GM21576 (cell line): ENCODE data around the gene PML.
"Not testable (repeated sequence)": the region's sequence is repeated elsewhere in the genome, so short reads cannot be mapped to it uniquely, and the experiment has no call there.

Source experiments
- ATAC-seq: cut with Tn5 transposase; IDR thresholded peaks from one replicate; pipeline ENCODE4 v1.9.1; 2021; ENCODE audit warnings: mild to moderate bottlenecking, moderate library complexity; ENCODE audit not compliant: unreplicated experiment

The PML gene

DNA sequence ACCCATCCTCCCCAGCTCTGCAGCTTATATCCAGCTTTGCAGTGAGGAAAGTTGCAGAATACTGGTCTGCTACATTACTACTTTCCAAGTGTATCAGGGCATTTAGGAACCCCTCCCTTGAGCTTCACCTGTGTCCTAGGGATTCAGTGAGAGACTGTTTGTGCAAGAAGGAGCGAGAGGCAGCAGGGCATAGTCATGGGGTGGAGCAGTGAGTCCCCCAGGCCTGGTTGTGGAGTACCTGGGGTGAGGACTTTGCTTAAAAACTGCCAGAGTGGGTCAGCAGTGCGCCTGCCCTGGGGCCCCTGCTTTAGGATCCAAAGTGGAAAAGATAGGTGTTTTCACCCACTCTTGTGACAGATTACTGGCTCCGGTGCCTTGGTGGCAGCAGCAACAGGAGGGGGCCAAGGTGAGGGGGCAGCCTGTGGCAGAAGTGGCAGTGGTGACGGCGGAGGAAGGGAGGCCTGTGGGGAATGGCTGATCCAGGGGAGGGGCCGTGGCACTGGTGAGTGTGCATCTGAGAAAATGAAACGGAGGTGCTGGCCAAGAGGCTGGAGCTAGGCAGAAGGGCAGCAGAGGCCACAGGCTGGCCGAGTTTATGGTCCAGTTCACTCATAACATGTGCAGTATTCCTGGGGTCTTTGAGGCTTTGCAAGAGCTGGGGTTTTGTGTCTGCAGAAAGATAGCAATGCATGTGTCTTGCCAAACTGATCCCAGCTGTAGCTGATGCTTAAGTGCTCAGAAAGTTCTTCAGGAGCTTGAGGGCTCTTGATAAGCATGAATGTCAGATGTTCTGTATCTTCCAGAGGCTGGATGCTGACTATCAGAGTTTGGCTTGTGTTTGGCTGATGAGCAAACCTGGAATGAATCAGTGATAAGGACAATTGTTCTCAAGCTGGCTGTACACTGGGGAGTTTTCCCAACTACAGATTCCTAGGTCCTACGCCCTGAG is 44.5 kb downstream of the PML start:
- no peak for ATAC-seq

GRCh38 chr15:74039656-74040010 is 45.1 kb downstream of the PML start:
- no peak for ATAC-seq

GRCh38 chr15:74040109-74040850 is 45.8 kb downstream of the PML start:
- ATAC-seq, result no peak

DNA sequence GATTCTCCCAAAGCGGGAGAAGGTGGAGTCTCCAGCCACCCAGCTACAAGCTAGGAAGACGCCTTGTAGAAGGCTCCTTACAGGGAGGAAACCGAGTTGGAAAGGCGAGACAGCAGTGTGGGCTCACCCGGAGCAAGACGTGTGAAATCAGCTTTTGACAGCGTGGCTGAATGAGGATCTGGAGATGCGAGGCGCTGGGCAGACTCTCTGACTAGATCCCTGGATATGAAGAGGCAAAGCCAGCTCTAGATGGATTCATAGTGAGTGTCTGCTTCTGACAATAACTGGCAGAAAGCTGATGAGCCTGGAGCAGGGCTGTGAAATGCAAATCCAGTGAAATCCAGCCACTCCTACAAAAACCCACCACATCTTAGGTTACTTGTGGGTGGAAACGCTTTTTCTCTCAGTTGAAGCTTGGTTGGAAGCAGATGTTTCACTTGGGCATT is 46.8 kb downstream of the PML start:
- ATAC-seq, result no peak

GRCh38 chr15:74041777-74042435 is 47.4 kb downstream of the PML start:
- ATAC-seq, result no peak

DNA sequence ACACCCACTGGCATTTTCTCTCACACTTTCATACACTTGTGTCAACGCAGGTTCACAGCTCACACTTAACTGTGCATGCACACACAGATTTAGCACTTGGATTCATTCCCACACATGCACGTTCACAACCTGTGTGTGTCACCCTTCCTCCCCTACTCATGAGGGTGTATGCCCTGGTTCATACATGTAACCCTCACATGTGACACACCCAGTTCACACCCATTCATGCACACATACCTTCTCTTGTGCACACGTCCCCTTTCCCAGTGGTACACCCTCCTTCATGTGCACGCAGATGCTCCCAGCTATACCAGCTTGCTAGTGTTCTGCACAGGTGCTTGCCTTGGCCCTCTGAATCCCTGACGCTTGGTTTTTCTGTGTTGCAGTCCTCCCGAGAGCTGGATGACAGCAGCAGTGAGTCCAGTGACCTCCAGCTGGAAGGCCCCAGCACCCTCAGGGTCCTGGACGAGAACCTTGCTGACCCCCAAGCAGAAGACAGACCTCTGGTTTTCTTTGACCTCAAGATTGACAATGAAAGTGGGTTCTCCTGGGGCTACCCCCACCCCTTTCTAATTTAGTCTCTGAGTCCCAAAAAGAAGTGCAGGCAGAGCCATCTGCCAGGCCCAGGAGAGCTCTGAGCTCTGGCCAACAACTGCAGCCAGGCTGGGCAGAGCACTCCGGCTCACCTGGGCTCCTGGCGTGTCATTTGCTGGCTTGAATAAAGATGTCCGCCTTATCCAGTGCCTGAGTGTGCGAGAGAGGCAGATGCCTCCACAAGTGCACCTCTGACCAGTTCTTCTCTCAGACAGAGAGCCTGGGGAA is 48.3 kb downstream of the PML start:
- ATAC-seq, result no peak

GRCh38 chr15:74043425-74044266 is 49.1 kb downstream of the PML start:
- ATAC-seq, result no peak

DNA sequence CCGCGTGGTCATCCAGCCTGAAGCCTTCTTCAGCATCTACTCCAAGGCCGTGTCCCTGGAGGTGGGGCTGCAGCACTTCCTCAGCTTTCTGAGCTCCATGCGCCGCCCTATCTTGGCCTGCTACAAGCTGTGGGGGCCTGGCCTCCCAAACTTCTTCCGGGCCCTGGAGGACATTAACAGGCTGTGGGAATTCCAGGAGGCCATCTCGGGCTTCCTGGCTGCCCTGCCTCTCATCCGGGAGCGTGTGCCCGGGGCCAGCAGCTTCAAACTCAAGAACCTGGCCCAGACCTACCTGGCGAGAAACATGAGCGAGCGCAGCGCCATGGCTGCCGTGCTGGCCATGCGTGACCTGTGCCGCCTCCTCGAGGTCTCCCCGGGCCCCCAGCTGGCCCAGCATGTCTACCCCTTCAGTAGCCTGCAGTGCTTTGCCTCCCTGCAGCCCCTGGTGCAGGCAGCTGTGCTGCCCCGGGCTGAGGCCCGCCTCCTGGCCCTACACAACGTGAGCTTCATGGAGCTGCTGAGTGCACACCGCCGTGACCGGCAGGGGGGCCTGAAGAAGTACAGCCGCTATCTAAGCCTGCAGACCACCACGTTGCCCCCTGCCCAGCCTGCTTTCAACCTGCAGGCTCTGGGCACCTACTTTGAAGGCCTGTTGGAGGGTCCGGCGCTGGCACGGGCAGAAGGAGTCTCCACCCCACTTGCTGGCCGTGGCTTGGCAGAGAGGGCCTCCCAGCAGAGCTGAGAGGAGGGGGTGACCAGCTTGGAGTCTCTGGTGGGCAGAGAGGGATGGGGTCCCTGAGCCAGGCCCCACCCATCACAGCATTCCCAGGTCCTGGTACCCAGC is 50.0 kb downstream of the PML start:
- no peak for ATAC-seq

- ATAC-seq, result no peak
Measured at GRCh38 chr15:74045184-74045583, 50.7 kb downstream of the PML start.

DNA sequence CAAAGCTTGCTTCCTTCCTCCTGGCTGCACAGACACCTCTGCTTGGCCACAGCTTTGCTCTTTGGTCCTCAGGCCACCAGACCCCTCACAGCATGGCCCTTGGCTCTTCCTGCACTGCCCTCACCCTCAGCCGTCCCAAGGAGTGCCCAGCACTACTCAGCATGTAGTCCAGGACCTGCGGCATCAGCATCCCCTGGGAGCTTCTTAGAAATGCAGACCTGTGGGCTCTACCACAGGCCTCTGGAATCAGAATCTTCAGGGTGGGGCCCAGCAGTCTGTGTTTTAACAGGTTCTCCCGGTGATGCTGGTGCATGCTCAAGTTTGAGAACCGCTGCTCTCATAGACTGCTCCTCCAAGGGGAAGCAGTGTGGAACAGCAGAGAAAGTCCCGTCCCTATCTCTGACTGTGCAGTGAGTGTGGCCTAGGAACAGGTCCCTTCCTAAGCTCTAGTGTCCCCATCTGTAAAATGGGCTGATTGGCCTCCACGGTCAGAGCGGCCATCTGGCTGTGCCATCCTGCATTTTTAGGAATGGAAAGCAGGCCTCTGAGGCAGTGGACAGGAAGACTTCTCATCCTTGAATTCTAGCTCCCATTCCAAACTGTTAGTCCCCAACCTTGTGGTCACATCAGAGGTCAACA is 51.2 kb downstream of the PML start:
- ATAC-seq, result no peak

- no peak for ATAC-seq
Measured at GRCh38 chr15:74046275-74046674, 51.8 kb downstream of the PML start.

DNA sequence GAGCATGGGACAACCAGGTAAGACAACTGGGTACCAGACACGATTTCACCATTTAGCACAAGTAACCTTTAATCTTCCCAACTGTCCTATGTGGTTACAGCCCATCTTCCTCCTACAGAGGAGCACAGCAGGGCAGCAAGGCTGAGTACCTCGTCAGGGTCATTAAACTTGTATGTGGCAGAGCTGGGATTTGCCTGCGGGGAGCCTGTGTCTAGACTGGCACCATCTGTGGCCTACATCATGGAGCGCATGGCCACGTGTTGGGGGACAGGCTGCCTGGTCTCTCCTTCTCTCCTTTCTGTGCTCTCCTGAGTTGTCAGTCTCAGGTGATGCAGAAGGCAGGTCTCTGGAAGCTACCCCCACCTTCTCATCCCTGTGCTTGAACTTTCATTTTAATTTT is 55.6 kb downstream of the PML start:
- no peak for ATAC-seq

DNA sequence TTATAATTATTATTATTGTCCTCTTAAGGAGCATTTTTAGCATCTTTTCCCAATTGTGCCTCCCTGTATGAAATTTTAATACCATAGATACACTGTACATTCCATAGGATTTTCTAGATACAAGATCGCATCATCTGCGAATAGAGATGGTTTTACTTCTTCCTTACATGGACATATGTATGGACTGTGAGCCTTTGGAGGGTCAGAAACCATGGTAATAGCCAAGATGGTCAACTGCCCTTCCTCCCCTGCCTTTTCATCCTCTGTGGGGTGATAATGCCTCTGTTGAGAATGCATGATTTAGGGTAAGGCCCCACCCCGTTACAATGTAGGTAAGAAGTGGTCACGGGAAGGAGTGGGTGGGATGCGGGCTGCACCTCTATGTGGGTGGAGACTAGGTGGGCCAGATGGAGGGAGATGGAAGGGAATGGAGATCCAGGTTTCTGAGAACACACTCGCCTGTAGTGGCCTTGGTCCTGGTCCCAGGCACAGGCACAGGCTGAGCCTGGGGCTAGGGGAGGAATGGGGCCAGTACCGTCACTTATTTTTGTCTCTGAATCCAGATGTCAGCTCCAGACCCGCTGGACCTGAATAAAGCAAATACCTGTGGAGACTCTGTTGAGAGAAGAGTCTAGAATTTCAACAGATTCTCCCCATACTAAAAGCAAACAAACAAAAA is 56.2 kb downstream of the PML start:
- ATAC-seq, result no peak

DNA sequence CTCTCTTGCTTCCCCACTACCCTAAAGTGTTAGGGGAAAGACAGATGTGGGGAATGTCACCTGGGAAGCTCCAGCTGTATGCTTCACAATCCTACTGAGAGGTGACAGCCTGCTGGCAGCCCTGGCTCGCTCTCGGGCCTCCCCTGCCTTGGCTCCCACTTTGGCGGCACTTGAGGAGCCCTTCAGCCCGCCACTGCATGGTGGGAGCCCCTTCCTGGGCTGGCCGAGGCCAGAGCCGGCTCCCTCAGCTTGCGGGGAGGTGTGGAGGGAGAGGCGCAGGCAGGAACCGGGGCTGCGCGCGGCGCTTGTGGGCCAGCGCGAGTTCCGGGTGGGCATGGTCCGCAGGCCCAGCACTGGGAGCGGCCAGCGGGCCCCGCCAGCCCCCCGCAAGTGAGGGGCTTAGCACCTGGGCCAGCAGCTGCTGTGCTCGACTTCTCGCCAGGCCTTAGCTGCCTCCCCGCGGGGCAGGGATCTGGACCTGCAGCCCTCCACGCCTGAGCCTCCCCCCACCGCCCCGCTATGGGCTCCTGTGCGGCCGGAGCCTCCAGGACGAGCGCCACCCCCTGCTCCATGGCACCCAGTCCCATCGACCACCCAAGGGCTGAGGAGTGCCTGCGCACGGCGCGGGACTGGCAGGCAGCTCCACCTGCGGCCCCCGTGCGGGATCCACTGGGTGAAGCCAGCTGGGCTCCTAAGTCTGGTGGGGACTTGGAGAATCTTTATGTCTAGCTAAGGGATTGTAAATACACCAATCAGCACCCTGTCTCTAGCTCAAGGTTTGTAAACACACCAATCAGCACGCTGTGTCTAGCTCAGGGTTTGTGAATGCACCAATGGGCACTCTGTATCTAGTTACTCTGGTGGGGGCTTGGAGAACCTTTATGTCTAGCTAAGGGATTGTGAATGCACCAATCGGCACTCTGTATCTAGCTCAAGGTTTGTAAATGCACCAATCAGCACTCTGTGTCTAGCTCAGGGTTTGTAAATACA is 58.0 kb downstream of the PML start:
- ATAC-seq, result not testable (repeated sequence)

DNA sequence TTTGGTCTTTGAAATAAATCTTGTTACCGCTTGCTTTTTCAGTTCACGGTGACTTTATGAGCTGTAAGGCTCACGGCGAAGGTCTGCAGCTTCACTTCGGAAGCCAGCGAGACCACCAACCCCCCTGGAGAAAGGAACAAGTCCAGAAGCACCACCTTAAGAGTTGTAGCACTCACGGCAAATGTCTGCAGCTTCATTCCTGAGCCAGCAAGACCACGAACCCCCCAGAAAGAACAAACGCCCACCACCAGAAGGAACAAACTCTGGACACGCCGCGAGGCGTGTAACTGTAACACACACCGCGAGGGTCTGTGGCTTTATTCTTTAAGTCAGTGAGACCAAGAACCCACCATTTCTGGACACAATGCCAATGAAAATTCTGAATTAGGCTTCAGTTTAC is 59.0 kb downstream of the PML start:
- ATAC-seq, result no peak

DNA sequence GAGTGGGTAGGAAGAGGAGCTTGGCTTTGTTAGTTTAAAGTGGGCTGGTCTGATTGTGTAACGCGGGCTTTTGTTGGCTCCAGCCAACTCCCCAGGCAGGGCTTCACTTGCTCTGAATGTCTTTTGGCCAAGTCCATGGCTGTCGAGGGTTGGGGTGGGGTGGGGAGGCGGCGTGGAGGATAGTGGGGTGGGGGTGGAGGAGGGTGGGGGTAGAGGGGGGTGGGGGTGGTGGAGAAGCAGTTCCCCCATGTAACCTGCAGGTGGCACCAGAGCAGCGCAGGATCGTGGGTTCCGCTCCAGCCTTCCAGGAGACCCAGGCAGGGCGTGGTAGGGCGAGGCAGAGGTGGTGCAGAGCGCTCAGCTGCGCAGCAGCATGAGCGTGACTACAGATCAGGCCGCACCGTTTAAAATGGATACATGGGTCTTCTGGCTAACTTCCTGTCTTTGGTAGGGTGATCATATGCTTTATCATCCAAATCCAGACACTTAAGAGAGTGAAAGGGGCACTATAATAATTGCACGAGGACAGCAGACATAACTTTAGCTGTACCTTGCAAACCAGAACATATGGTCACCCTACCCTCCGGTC is 59.5 kb downstream of the PML start:
- ATAC-seq, result no peak
